ENCODE measurements around the gene KSR1. TPM values are rescaled to one million over a fixed set of nuclear protein-coding genes. Genes with fewer than 3 reads are reported as not detected.

The KSR1 gene
- total and polyA plus RNA-seq, 9 of the 15 experiments (the other 6 are each of a cell fraction or from before 2014, with no cell fraction given) = 1.4 to 51.7 (median 18.4) TPM

DNA sequence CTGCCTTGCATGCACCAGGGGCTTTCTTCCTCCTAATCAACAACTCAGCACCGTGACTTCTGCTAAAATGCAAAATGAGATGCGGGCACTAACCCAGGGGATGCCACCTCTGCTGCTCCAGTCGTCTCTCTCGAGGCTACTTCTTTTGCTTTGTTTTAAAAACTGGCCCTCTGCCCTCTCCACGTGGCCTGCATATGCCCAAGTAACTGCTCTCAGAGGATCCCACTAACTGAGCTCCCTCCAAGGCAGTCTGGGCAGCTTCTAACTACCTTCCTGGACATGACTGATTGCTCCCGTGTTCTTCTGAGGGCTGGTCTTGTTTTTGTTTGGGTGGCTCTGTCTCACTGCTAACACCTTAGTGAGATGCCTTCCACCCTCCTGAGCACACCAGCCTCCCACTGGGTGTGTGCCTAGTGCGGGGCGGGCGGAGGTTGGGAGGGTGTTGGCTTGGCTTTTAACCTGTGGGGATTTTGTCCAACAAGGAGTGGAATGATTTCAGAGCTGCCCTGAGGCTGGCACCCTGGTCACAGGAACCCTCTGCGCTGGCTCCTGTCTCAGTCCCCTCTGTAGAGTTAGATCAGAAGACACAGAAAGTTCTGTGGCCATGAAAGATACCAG, 165.8 kb downstream of the KSR1 start (continued):
- TF ChIP-seq TAF15 (IDR thresholded peaks at IDR 0.05; ENCODE audit: low read depth, low read length) (no peak), CBX5 (IDR thresholded peaks at IDR 0.05; ENCODE audit: borderline replicate concordance, low read depth) (no peak), SAFB2 (IDR thresholded peaks at IDR 0.05; ENCODE audit: borderline replicate concordance, low read depth, low read length, severe bottlenecking) (no peak), CTBP1 (IDR thresholded peaks at IDR 0.05; ENCODE audit: borderline replicate concordance) (no peak), ZNF282 (CRISPR knock-in tag; IDR thresholded peaks at IDR 0.05) (no peak), SNRNP70 (optimal IDR thresholded peaks at IDR 0.05; ENCODE audit: low read depth, low read length) (no peak), HEY1 (CRISPR knock-in tag; IDR thresholded peaks at IDR 0.05; ENCODE audit: borderline replicate concordance) (no peak), ZFP91 (CRISPR knock-in tag; IDR thresholded peaks at IDR 0.05) (no peak), MIER1 (IDR thresholded peaks at IDR 0.05; ENCODE audit: low read depth) (no peak)
- TF ChIP-seq, protein P1, sequence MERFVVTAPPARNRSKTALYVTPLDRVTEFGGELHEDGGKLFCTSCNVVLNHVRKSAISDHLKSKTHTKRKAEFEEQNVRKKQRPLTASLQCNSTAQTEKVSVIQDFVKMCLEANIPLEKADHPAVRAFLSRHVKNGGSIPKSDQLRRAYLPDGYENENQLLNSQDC (CRISPR knock-in tag; IDR thresholded peaks at IDR 0.05) = no peak
- TF ChIP-seq, protein P2, sequence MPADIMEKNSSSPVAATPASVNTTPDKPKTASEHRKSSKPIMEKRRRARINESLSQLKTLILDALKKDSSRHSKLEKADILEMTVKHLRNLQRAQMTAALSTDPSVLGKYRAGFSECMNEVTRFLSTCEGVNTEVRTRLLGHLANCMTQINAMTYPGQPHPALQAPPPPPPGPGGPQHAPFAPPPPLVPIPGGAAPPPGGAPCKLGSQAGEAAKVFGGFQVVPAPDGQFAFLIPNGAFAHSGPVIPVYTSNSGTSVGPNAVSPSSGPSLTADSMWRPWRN (IDR thresholded peaks at IDR 0.05; ENCODE audit: low read depth) = no peak
